Stimulated activated CD8-positive, alpha-beta memory T cell treated with anti-CD3 and anti-CD28 coated beads, Interleukin-4, amount 100 ng/mL, for 4 hours (primary cell): ENCODE measurements around the gene CDH8.

Experiments
- DNase-seq, 2 donors: peaks; one replicate each; pipeline ENCODE4 v3.0.0-alpha.2; 2020; ENCODE audit warnings: low read depth in 2 of 2, low spot score in 1 of 2

The CDH8 gene

GRCh38 chr16:61654962-61655361 lies 381.3 kb downstream of the CDH8 start:
- no peak for DNase-seq

GRCh38 chr16:61653544-61653943 lies 382.7 kb downstream of the CDH8 start:
- DNase-seq = no peak

GRCh38 chr16:61645561-61645960 lies 390.7 kb downstream of the CDH8 start:
- no peak for DNase-seq

GRCh38 chr16:61644736-61645135 lies 391.5 kb downstream of the CDH8 start:
- no peak for DNase-seq

- DNase-seq = no peak
Observed at GRCh38 chr16:61617219-61617783, 418.9 kb downstream of the CDH8 start.

GRCh38 chr16:61616088-61616487 lies 420.1 kb downstream of the CDH8 start:
- no peak for DNase-seq

GRCh38 chr16:61611847-61612491 lies 424.3 kb downstream of the CDH8 start:
- no peak for DNase-seq

GRCh38 chr16:61606581-61606980 lies 429.7 kb downstream of the CDH8 start:
- DNase-seq = no peak
